CD14-positive monocyte (primary cell): ENCODE data around the gene ANK2. TPM values are rescaled to one million over a fixed set of nuclear protein-coding genes. Genes with fewer than 3 reads are reported as not detected.

Source experiments
- DNase-seq, 3 donors: peaks; one replicate each; pipeline ENCODE4 v3.0.0-alpha.2; 2011 to 2022
- H2AFZ ChIP-seq: 2 replicates; pipeline ENCODE4 v1.6.0; 2012; ENCODE audit warnings: mild to moderate bottlenecking, low read depth, low read length, inconsistent platforms; ENCODE audit not compliant: insufficient read depth, poor library complexity, severe bottlenecking
- H3K27ac ChIP-seq, 2 donors: 1 replicate in 1 of 2; 2 replicates in 1 of 2; pipeline ENCODE4 v1.5.1; 2012 to 2013; ENCODE audit warnings: low read length in 2 of 2, control low read depth in 1 of 2, inconsistent platforms in 1 of 2, low read depth in 1 of 2, mild to moderate bottlenecking in 1 of 2
- H3K27me3 ChIP-seq, 2 donors: one replicate each; pipeline versions ENCODE4 v1.6.0 to v1.6.1; 2011 to 2013; ENCODE audit warnings: low read length in 2 of 2; ENCODE audit not compliant: control insufficient read depth in 2 of 2, insufficient read depth in 2 of 2
- H3K36me3 ChIP-seq, 2 donors: replicated peaks in 1 of 2; 1 replicate in 1 of 2; 2 replicates in 1 of 2; pipeline versions ENCODE4 v1.5.1 to v1.6.1; 2012 to 2013; ENCODE audit warnings: low read length in 2 of 2, control low read depth in 1 of 2, inconsistent platforms in 1 of 2, mild to moderate bottlenecking in 1 of 2; ENCODE audit not compliant: insufficient read depth in 2 of 2, control insufficient read depth in 1 of 2
- H3K4me1 ChIP-seq, 2 donors: 1 replicate in 1 of 2; 2 replicates in 1 of 2; pipeline versions ENCODE4 v1.5.1 to v1.6.1; 2012 to 2013; ENCODE audit warnings: low read length in 2 of 2, control low read depth in 1 of 2, inconsistent platforms in 1 of 2, mild to moderate bottlenecking in 1 of 2, moderate library complexity in 1 of 2; ENCODE audit not compliant: insufficient read depth in 2 of 2, control insufficient read depth in 1 of 2
- H3K4me2 ChIP-seq: replicated peaks from 2 replicates; pipeline ENCODE3; 2012; ENCODE audit warnings: low read length, moderate library complexity, mild to moderate bottlenecking; ENCODE audit not compliant: poor library complexity, severe bottlenecking; ENCODE audit errors: extremely low read depth
- H3K4me3 ChIP-seq, 3 experiments: fragments of 200-600 bp in 1 of 3; sonication (generic) in 1 of 3; replicated peaks in 1 of 3; 1 replicate in 2 of 3; 2 replicates in 1 of 3; pipeline ENCODE4 v1.5.1; 2011 to 2013; ENCODE audit warnings: low read length in 3 of 3, mild to moderate bottlenecking in 3 of 3, control low read depth in 2 of 3, low read depth in 2 of 3, inconsistent platforms in 1 of 3, moderate library complexity in 1 of 3
- H3K79me2 ChIP-seq: 2 replicates; pipeline ENCODE4 v1.6.0; 2012; ENCODE audit warnings: mild to moderate bottlenecking, control low read depth, inconsistent platforms, low read length, moderate library complexity; ENCODE audit not compliant: insufficient read depth
- H3K9ac ChIP-seq: 2 replicates; pipeline ENCODE4 v1.6.0; 2017; ENCODE audit warnings: low read length, mild to moderate bottlenecking; ENCODE audit not compliant: insufficient read depth, poor library complexity, severe bottlenecking
- H3K9me3 ChIP-seq, 2 donors: replicated peaks in 1 of 2; 1 replicate in 1 of 2; 2 replicates in 1 of 2; pipeline versions ENCODE4 v1.5.1 to v1.6.1; 2012 to 2013; ENCODE audit warnings: low read length in 2 of 2, control low read depth in 1 of 2; ENCODE audit not compliant: control insufficient read depth in 1 of 2, insufficient read depth in 1 of 2
- H4K20me1 ChIP-seq: 2 replicates; pipeline ENCODE4 v1.6.0; 2012; ENCODE audit warnings: mild to moderate bottlenecking, low read length, control low read depth, moderate library complexity; ENCODE audit not compliant: insufficient read depth
- H3K27ac Mint-ChIP-seq, 7 donors: one replicate each; pipeline ENCODE4 v1.8.0; 2020; ENCODE audit warnings: mild to moderate bottlenecking in 7 of 7, mixed read lengths in 7 of 7, moderate library complexity in 6 of 7, inconsistent platforms in 2 of 7
- H3K27me3 Mint-ChIP-seq, 3 donors: one replicate each; pipeline ENCODE4 v1.8.0; 2021 to 2022; ENCODE audit warnings: low read depth in 3 of 3, mild to moderate bottlenecking in 3 of 3, mixed read lengths in 3 of 3, moderate library complexity in 3 of 3, inconsistent platforms in 1 of 3
- H3K36me3 Mint-ChIP-seq, 2 donors: one replicate each; pipeline ENCODE4 v1.8.0; 2020; ENCODE audit warnings: mixed read lengths in 2 of 2, inconsistent platforms in 1 of 2, mild to moderate bottlenecking in 1 of 2
- H3K4me1 Mint-ChIP-seq: one replicate; pipeline ENCODE4 v1.8.0; 2020; ENCODE audit warnings: mild to moderate bottlenecking, mixed read lengths
- H3K4me3 Mint-ChIP-seq, 2 donors: one replicate each; pipeline ENCODE4 v1.8.0; 2020; ENCODE audit warnings: mild to moderate bottlenecking in 2 of 2, mixed read lengths in 2 of 2, moderate library complexity in 1 of 2
- H3K9me3 Mint-ChIP-seq, 7 donors: one replicate each; pipeline ENCODE4 v1.8.0; 2020 to 2022; ENCODE audit warnings: mixed read lengths in 7 of 7, mild to moderate bottlenecking in 6 of 7, moderate library complexity in 6 of 7, inconsistent platforms in 2 of 7
- CTCF ChIP-seq: fragments of 200-600 bp; IDR thresholded peaks from one replicate; pipeline ENCODE4 v1.8.0; 2022; ENCODE audit warnings: antibody characterized with exemption, mild to moderate bottlenecking
- WGBS: methylation state at CpG from one replicate; pipeline ENCODE4 v1.1.5; 2013; ENCODE audit warnings: missing lambda C conversion rate; ENCODE audit not compliant: insufficient coverage; 5-methylcytosine and 5-hydroxymethylcytosine counted together
- intact Hi-C, 2 donors: fragments of 100-400 bp; cut with micrococcal nuclease; formaldehyde crosslinking; loops; one replicate each; pipeline versions ENCODE4 v1.15.0 to v1.15.1; 2023
- polyA plus RNA-seq, 3 donors: library from polyadenylated mRNA; depleted of rRNA in 1 of 3; unstranded in 2 of 3; stranded (reverse) in 1 of 3; fragments of 300-500 nt in 2 of 3; fragments of >200 nt in 1 of 3; fragmentation: Illumina TruSeq in 2 of 3; gene quantifications; 1 replicate in 2 of 3; 2 replicates in 1 of 3; pipeline ENCODE4 v1.2.3, GENCODE V29; 2012 to 2021

The ANK2 gene
- polyA plus RNA-seq, 3 donors: not detected

- Histone ChIP-seq H3K4me3 (no peak overlapping the region), H3K79me2 (no peaks in the 10 kb centered on the region), H3K9ac (no peak overlapping the region), H3K36me3 (no peaks in the 10 kb centered on the region), H3K4me1 (no peaks in the 10 kb centered on the region), H4K20me1 (no peaks in the 10 kb centered on the region), H3K27me3 (no peaks in the 10 kb centered on the region), H3K9me3 (no peaks in the 10 kb centered on the region), H2AFZ (no peak overlapping the region), H3K27ac (no peak overlapping the region), H3K4me2 (no peak overlapping the region)
- no peak overlapping the region for H3K4me3 Mint-ChIP-seq
- TF ChIP-seq CTCF: no peak
- peaks cover 0 to 2% (median 0%) of the 10 kb centered on the region in 7 donors for H3K9me3 Mint-ChIP-seq
- H3K27ac Mint-ChIP-seq: no peak overlapping the region
- no peak for DNase-seq
- no peaks in the 10 kb centered on the region for H3K36me3 Mint-ChIP-seq
- H3K27me3 Mint-ChIP-seq: peaks cover 0 to 2% (median 0%) of the 10 kb centered on the region in 3 donors
- no peaks in the 10 kb centered on the region for H3K4me1 Mint-ChIP-seq
- intact Hi-C loops: no loop called here
These were observed 41.3 kb upstream of the ANK2 start for GRCh38 chr4:113008135-113008534.

- Histone ChIP-seq H3K27me3 (no peaks in the 10 kb centered on the region), H3K4me2 (no peak overlapping the region), H3K4me1 (no peaks in the 10 kb centered on the region), H3K79me2 (no peaks in the 10 kb centered on the region), H3K9ac (no peak overlapping the region), H4K20me1 (no peaks in the 10 kb centered on the region), H3K27ac (no peak overlapping the region), H3K4me3 (no peak overlapping the region), H2AFZ (no peak overlapping the region), H3K36me3 (no peaks in the 10 kb centered on the region), H3K9me3 (no peaks in the 10 kb centered on the region)
- intact Hi-C loops: no loop called here
- H3K27ac Mint-ChIP-seq: no peak overlapping the region
- TF ChIP-seq CTCF: no peak
- DNase-seq: no peak
- H3K9me3 Mint-ChIP-seq: peaks cover 0 to 2% (median 0%) of the 10 kb centered on the region in 7 donors
- no peak overlapping the region for H3K4me3 Mint-ChIP-seq
- no peaks in the 10 kb centered on the region for H3K36me3 Mint-ChIP-seq
- no CpG with 5 or more reads among the region's 2 CpGs for WGBS
- H3K27me3 Mint-ChIP-seq: peaks cover 0 to 2% (median 0%) of the 10 kb centered on the region in 3 donors
- no peaks in the 10 kb centered on the region for H3K4me1 Mint-ChIP-seq
These were observed 40.7 kb upstream of the ANK2 start for GRCh38 chr4:113008716-113009115.
